Measurements from ENCODE around the gene VAMP3.

VAMP3 gene

GRCh38 chr1:7813677-7814373, 42.7 kb downstream of the VAMP3 start:
- in situ Hi-C loops (cut with HindIII; ENCODE audit: low sequenced_read_pairs) = no loop called here
- DNase-seq (ENCODE audit: low read depth) = no peak
- no peak overlapping the region for H3K4me3 ChIP-seq (ENCODE audit: low read depth, low read length)
- TF ChIP-seq CTCF (IDR thresholded peaks at IDR 0.05; ENCODE audit: low read depth, low read length, missing control alignments) = no peak

- H3K4me3 ChIP-seq (ENCODE audit: low read depth, low read length) = no peak overlapping the region
- TF ChIP-seq CTCF (IDR thresholded peaks at IDR 0.05; ENCODE audit: low read depth, low read length, missing control alignments) = no peak
- DNase-seq (ENCODE audit: low read depth) = no peak
- in situ Hi-C loops (cut with HindIII; ENCODE audit: low sequenced_read_pairs) = no loop called here
Measured at GRCh38 chr1:7821282-7821681, 50.2 kb downstream of the VAMP3 start.

- DNase-seq (ENCODE audit: low read depth) = no peak
- in situ Hi-C loops (cut with HindIII; ENCODE audit: low sequenced_read_pairs) = no loop called here
- H3K4me3 ChIP-seq (ENCODE audit: low read depth, low read length) = no peak overlapping the region
- no peak for TF ChIP-seq CTCF (IDR thresholded peaks at IDR 0.05; ENCODE audit: low read depth, low read length, missing control alignments)
Measured at GRCh38 chr1:7824701-7825100, 53.6 kb downstream of the VAMP3 start.

DNA sequence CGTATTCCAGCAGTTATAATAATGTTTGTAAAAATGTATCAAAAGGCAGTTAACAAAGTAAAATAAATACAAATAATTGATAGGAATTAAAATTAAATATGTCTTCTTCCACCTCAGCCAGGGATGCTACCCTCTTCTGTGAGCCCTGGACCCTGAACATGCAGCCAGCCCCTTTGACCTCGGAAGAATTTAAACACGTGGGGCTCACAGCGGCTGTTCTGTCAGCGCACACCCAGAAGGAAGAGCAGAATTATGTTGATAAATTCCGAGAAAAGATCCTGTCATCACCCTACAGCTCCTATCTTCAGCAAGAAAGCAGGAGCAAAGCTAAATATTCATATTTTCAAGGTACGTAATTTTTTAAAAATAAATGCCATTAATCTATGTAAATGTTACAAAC, 55.3 kb downstream of the VAMP3 start:
- H3K4me3 ChIP-seq (ENCODE audit: low read depth, low read length) = no peak overlapping the region
- DNase-seq (ENCODE audit: low read depth) = no peak
- no peak for TF ChIP-seq CTCF (IDR thresholded peaks at IDR 0.05; ENCODE audit: low read depth, low read length, missing control alignments)
- in situ Hi-C loops (cut with HindIII; ENCODE audit: low sequenced_read_pairs) = no loop called here

GRCh38 chr1:7827126-7827955, 56.2 kb downstream of the VAMP3 start:
- in situ Hi-C loops (cut with HindIII; ENCODE audit: low sequenced_read_pairs) = no loop called here
- no peak for TF ChIP-seq CTCF (IDR thresholded peaks at IDR 0.05; ENCODE audit: low read depth, low read length, missing control alignments)
- no peak for DNase-seq (ENCODE audit: low read depth)
- H3K4me3 ChIP-seq (ENCODE audit: low read depth, low read length) = peak overlapping the region; percentile 28
